Urinary bladder (tissue), 4 donors: Measurements from ENCODE around the gene NBDY. TPM values are rescaled to one million over a fixed set of nuclear protein-coding genes. Genes with fewer than 3 reads are reported as not detected.

Experiments used
- DNase-seq: peaks from one replicate; pipeline ENCODE4 v3.0.0-alpha.2; 2015; ENCODE audit errors: extremely low spot score
- H3K27ac ChIP-seq: one replicate; pipeline ENCODE4 v1.5.1; 2013; ENCODE audit warnings: low read depth, mild to moderate bottlenecking, moderate library complexity
- H3K36me3 ChIP-seq: one replicate; pipeline ENCODE4 v1.6.1; 2013; ENCODE audit warnings: mild to moderate bottlenecking, moderate library complexity; ENCODE audit not compliant: insufficient read depth
- H3K4me1 ChIP-seq: one replicate; pipeline ENCODE4 v1.6.1; 2013; ENCODE audit warnings: mild to moderate bottlenecking, moderate library complexity; ENCODE audit not compliant: insufficient read depth
- H3K4me3 ChIP-seq: one replicate; pipeline ENCODE4 v1.5.1; 2013; ENCODE audit warnings: low read depth, low read length
- WGBS: extraction: QIAGEN DNeasy Blood & Tissue Kit; methylation state at CpG from one replicate; pipeline ENCODE4 v1.1.7; 2013; 5-methylcytosine and 5-hydroxymethylcytosine counted together
- polyA plus RNA-seq: library from polyadenylated mRNA; stranded (reverse); fragments of 200-250 nt; gene quantifications from one replicate; pipeline ENCODE4 v1.2.3, GENCODE V29; 2013
- total RNA-seq: library from RNA; depleted of rRNA; stranded (reverse); fragments of >200 nt; gene quantifications from one replicate; pipeline ENCODE4 v1.2.3, GENCODE V29; 2014
- donor health status: healthy with polysubstance abuse.
- donor health status: healthy.

The NBDY gene
- total and polyA plus RNA-seq, 2 donors, result 9.3 to 40.0 TPM

DNA sequence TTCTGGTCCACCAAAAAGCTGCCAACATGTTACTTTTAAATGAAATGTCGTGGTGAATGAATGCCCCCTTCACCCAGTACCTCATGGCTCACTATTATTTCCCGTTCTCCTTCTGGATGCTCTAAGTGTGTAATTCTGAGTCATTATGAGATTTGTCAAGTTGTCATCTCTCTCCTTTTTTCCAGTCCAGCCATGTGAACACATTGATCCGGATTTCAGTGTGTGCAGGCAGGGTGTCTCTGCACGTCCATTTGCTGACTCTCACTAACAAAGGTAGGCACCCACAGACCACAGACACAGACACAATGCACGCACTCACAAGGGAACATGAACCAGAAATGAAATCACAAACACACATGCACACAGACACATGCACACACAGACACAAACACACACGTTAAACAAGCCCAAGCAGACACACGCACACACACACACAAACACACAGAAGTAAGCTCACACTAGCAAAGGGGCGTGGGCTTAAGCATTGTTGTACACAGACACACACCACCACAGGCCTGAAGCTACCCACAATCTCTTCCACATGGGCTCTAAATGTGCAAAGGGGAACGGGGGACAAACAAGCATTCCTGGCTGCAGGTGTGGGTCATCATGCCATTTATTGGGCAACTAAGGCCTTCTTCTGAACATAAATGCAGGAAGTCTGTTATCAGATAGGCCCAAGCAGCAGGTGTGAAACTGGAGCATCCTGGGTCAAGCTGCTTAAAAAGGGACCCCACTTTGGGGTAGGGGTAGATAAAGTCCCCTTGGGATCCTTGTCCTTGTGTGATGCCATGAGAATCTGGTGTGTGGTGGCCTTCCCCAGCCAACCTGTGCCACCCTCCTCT is 58.1 kb downstream of the NBDY start:
- peaks cover 4% of the 10 kb centered on the region for H3K36me3 ChIP-seq
- H3K4me1 ChIP-seq, result peaks cover 1% of the 10 kb centered on the region
- H3K27ac ChIP-seq, result no peak overlapping the region
- no peak overlapping the region for H3K4me3 ChIP-seq
- DNase-seq, result no peak
- WGBS, result 88% methylated on average over 9 of the region's 9 CpGs

- H3K36me3 ChIP-seq, result peaks cover 4% of the 10 kb centered on the region
- DNase-seq, result no peak
- H3K4me3 ChIP-seq, result no peak overlapping the region
- H3K27ac ChIP-seq, result no peak overlapping the region
- peaks cover 1% of the 10 kb centered on the region for H3K4me1 ChIP-seq
- WGBS, result 95% methylated on average over 5 of the region's 5 CpGs
These were observed 58.7 kb downstream of the NBDY start for GRCh38 chrX:56787734-56788152.

DNA sequence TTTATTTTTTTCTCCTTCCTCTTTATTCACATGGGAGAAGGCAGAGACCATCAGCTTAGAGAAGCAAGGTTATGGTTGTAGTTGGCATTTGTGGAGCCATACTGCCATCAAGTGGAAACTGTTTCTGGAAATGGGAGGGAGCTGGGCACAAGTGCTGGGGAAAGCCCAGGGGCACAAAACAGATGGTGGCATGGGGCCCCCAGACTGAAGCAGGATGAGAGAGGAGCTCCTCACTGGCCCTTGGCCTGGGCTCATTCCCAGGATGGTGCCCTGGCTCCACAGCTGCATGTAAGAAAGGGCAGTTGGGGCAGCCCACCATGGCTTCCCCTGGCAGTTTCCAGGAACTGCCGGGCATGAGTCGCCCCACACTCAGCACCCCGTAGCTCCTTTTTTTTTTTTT is 59.2 kb downstream of the NBDY start:
- Histone ChIP-seq H3K36me3 (peaks cover 4% of the 10 kb centered on the region), H3K4me1 (peaks cover 1% of the 10 kb centered on the region), H3K4me3 (no peak overlapping the region), H3K27ac (no peak overlapping the region)
- WGBS, result 63% methylated on average over 3 of the region's 3 CpGs
- DNase-seq, result no peak

DNA sequence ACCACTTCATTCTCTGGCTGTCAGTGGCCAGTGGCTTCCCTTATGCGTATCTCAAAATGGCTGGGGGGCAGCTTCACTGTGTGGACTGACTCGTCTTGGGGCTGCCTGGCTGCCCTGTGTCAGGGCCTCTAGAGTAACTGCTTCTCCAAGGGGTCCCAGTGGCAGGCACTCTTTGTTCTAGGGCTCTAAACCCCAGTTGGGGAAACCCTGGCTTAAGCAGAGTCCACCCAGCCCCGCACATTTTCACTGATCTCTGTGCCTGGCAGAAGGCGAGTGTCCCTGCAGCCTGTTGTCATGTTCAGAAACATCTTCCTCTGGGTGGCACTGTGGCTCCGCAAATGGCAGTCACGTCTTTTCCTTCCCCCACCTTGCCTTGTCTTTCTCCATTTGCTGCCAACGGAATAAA is 59.7 kb downstream of the NBDY start:
- Histone ChIP-seq H3K4me1 (peaks cover 1% of the 10 kb centered on the region), H3K27ac (no peak overlapping the region), H3K36me3 (peaks cover 4% of the 10 kb centered on the region), H3K4me3 (no peak overlapping the region)
- 89% methylated on average over 7 of the region's 7 CpGs for WGBS
- no peak for DNase-seq

DNA sequence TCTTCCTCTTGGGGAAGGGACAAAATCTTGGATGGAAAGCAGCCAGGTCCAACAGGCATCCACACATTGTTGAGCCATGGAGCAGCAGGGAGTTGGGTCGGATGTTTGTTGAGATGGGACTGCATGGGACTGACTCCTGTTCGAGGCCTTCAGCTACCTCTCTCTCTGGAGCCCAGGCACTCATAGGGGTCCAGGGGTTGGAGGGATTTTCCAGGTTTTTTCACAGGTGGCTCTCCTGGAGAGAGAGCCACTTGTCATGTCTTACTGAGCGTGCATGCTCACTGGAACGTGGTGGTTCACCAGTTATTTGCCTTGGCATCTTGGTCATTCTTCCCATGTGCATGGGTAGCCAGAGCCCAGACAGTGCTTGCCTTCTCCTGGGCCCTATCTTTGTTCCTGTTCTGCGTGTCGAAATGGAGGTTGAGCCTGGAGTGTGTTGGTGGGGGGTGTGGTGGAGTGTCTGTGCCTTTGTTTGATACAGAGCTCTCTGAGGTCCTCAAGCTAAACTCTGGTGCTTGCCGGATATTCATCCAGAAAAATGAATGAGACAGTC is 60.6 kb downstream of the NBDY start:
- DNase-seq, result no peak
- Histone ChIP-seq H3K27ac (no peak overlapping the region), H3K4me1 (peaks cover 1% of the 10 kb centered on the region), H3K4me3 (no peak overlapping the region), H3K36me3 (peaks cover 4% of the 10 kb centered on the region)
- WGBS, result 82% methylated on average over 7 of the region's 7 CpGs

GRCh38 chrX:56790778-56791177 is 61.7 kb downstream of the NBDY start:
- H3K4me3 ChIP-seq, result no peak overlapping the region
- no peak for DNase-seq
- no peak overlapping the region for H3K27ac ChIP-seq
- peaks cover 4% of the 10 kb centered on the region for H3K36me3 ChIP-seq
- no peaks in the 10 kb centered on the region for H3K4me1 ChIP-seq
- WGBS, result 96% methylated on average over 7 of the region's 7 CpGs

GRCh38 chrX:56791456-56791855 is 62.4 kb downstream of the NBDY start:
- no peaks in the 10 kb centered on the region for H3K4me1 ChIP-seq
- H3K36me3 ChIP-seq, result peaks cover 4% of the 10 kb centered on the region
- 79% methylated on average over 3 of the region's 3 CpGs for WGBS
- no peak for DNase-seq
- H3K4me3 ChIP-seq, result no peak overlapping the region
- H3K27ac ChIP-seq, result no peak overlapping the region

DNA sequence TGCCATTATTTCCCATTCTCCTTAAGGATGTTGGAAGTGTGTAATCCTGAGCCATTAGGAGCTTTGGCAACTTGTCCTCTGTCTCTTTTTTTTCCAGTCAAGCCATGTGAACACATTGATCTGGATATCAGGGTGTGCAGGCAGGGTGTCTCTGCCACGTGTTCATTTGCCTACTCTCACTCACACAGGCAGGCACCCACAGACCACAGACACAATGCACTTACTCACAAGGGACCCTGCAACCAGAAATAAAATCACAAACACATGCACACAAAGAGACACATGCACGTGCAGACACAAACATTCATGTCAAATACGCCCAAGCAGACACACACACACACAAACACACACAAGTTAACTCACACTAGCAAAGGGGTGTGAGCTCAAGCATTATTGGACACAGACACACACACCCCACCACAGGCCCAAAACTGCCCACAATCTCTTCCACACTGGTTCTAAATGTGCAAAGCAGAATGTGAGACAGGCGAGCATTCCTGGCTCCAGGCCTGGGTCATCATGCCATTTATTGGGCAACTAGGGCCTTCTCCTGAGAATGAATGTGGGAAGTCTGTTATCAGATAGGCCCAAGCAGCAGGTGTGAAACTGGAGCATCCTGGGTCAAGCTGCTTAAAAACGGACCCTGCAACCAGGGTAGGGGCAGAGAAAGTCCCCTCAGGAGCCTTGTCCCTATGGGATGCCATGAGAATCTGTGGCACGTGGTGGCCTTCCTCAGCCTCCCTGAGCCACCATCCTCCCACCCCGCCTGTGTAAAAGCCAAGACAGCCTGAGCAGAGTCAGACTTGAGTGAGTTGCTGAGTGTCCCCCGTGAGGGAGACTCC is 63.4 kb downstream of the NBDY start:
- Histone ChIP-seq H3K36me3 (peaks cover 4% of the 10 kb centered on the region), H3K4me1 (no peaks in the 10 kb centered on the region), H3K4me3 (no peak overlapping the region), H3K27ac (no peak overlapping the region)
- WGBS, result 91% methylated on average over 8 of the region's 8 CpGs
- no peak for DNase-seq

DNA sequence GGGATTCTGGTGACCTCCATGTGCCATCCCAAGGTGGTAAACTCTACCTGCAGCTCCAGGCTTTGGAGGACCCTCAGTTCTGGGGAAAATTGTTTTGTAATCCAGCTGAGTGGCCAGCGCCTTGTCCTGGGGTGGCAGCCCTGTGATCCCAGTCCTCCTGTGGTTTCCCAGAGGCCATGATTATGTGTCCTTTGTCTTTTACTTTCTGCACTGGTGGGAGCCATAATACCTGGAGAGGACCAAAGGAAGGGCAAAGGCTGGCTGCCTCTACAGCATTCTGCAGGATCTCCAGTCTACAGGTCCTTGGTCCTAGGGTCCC is 64.0 kb downstream of the NBDY start:
- WGBS, result 100% methylated on average over 1 of the region's 1 CpG
- Histone ChIP-seq H3K27ac (no peak overlapping the region), H3K4me3 (no peak overlapping the region), H3K4me1 (no peaks in the 10 kb centered on the region), H3K36me3 (peaks cover 2% of the 10 kb centered on the region)
- DNase-seq, result no peak

GRCh38 chrX:56793521-56794320 is 64.7 kb downstream of the NBDY start:
- no peak overlapping the region for H3K27ac ChIP-seq
- 92% methylated on average over 15 of the region's 15 CpGs for WGBS
- DNase-seq, result no peak
- H3K36me3 ChIP-seq, result peaks cover 2% of the 10 kb centered on the region
- no peaks in the 10 kb centered on the region for H3K4me1 ChIP-seq
- H3K4me3 ChIP-seq, result no peak overlapping the region

DNA sequence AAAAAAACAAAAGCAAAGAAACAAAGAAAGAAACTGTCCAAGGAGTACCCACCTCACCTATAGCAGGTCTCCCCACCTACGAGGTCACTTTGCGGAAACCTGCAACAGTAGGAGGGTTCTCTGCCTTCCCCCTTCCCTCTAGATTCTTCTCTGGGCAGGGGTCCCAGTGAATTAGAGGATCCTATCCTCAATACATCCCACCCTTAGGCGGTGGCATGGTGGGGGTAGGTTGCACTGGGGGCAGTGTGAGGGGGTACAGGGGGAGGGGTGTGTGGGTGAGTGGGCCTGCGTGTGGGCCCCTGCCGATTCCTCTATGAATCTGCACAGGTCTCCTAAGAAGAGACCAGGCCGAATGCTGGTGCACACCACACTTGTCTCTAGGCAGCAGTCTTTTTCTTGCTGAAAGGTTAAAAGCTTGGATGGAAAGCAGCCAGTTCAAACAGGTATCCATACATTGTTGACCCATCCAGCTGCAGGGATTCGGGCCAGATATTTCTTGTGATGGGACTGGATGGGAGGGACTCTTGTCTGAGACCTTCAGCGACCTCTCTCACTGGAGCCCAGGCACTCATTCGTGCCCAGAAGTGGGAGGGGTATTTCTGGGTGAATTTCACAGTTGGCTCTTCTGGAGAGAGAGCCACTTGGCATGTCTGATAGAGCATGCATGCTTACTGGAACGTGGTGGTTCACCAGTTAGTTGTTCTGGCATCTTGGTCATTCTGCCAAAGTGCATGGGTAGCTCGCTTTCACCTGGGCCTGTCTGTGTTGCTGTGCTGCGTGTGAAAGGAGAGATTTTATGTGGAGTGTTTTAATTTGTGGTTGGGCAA is 65.6 kb downstream of the NBDY start:
- no peak for DNase-seq
- Histone ChIP-seq H3K4me3 (no peak overlapping the region), H3K36me3 (peaks cover 2% of the 10 kb centered on the region), H3K4me1 (no peaks in the 10 kb centered on the region), H3K27ac (no peak overlapping the region)
- 92% methylated on average over 12 of the region's 12 CpGs for WGBS

DNA sequence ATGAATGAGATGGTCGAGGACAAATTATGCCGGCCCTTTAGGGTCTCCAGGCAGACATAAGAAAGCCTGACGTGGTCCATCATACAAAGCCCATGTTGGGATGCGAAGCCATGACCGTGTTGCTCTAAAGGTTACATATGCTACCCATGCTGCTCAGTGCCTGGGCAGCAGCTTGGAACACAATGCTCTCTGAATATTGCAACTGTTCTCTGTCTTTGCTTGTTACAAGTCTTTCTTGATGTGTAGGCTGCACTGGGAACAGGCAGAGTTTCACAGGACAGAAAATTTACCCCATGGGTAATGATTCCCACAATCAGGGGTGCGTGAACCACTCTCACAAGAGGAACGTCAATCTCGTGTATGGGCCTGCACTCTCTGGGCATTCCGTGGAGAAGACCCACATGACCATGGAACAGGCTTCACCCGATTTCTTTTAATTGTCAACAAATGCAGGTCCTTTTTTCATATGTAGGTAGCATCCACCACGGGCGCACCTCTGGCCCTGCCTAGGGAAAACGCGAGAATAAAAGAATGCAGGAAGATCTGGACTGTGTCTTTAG is 66.3 kb downstream of the NBDY start:
- Histone ChIP-seq H3K4me1 (no peaks in the 10 kb centered on the region), H3K27ac (no peak overlapping the region), H3K36me3 (no peaks in the 10 kb centered on the region), H3K4me3 (no peak overlapping the region)
- WGBS, result 93% methylated on average over 14 of the region's 14 CpGs
- DNase-seq, result no peak
